ENCODE measurements around the gene COMMD4.
"Not testable (repeated sequence)": the region's sequence is repeated elsewhere in the genome, so short reads cannot be mapped to it uniquely, and the experiment has no call there.

COMMD4 gene

GRCh38 chr15:75383986-75384385, 48.1 kb downstream of the COMMD4 start:
- DNase-seq, result not testable (repeated sequence)
